Stimulated activated CD8-positive, alpha-beta memory T cell treated with anti-CD3 and anti-CD28 coated beads, Interleukin-4, amount 100 ng/mL, for 1 hour (primary cell): ENCODE data around the gene OGFR.
A peak's percentile ranks its signal among the peaks of the same experiment; 100 is the strongest.

Experiments used
- DNase-seq, 2 donors: peaks; one replicate each; pipeline ENCODE4 v3.0.0-alpha.2; 2020; ENCODE audit warnings: low read depth in 2 of 2, low spot score in 1 of 2

The OGFR gene

DNA sequence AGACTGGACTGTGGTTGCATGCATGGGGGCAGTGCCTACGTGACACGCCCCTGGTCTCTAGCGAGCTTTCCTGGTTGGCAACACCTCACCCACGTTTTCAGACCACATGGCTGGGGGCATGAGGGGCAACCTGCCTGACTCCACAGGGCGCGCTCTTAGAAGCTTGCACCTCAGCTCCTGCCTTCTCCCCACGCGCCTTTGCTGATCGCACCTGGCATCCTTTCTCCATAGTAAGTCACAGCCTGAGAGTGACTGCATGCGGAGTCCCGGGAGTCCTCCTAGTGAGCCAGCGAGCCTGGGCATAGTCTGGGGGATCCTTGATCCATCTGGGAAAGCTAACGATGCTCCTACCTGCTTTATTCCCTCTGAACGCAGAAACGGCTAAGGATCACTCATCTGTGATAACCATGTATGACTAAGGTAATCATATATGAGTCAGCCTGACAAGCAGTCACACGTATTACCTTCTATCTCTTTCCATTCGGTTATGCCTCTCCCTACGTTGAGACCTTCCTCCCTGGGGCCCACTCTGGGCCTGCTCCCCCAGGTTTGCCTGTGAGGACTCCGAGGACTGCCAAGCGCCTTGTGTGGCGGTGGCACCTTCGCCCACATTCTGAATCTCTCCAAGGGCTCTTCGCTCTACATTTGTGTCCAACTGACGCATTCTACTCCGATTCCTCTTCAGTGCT is 52.4 kb downstream of the OGFR start:
- DNase-seq: no peak

DNA sequence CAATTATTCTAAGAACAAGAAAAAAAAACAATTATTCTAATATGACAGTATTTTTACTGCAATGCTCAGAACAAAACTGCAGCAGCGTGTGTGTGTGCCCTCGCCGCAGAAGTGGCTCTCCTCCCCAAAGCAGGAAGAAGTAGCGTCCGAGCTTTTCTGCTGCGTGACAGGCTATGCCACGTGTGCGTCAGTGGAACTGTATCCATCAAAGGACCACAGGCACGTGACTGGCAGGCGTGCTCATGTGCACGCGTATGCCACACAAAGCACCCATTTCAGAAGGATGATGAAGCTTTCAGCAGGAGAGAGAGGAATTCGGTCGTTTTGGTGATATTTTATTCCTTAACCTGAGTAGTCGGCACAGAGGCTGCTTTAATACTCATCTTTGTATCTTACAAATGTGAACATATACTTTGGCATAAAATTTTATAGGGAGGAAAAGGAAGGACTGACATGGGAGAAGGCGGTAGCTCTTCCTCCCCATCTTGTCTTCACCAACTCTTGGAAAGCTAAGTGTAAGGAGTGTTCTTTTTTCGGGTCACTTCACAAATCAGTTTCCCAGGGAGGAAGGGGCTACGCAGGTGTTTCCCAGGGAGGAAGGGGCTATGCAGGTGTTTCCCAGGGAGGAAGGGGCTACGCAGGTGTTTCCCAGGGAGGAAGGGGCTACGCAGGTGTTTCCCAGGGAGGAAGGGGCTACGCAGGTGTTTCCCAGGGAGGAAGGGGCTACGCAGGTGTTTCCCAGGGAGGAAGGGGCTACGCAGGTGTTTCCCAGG is 53.6 kb downstream of the OGFR start:
- no peak for DNase-seq

DNA sequence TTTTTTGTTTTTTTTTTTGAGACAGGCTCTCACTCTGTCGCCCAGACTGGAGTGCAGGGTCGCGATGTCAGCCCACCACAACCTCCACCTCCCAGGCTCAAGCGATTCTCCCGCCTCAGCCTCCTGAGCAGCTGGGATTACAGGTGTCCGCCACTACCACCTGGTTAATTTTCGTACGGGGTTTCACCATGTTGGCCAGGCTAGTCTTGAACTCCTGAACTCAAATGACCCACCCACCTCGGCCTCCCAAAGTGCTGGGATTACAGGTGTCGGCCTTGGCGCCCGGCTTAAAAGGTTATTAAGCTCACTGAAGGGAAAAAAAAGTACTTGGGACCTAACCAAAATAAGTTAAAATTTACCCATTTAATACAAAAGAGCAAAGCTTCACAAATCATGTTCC is 55.1 kb downstream of the OGFR start:
- no peak for DNase-seq

DNA sequence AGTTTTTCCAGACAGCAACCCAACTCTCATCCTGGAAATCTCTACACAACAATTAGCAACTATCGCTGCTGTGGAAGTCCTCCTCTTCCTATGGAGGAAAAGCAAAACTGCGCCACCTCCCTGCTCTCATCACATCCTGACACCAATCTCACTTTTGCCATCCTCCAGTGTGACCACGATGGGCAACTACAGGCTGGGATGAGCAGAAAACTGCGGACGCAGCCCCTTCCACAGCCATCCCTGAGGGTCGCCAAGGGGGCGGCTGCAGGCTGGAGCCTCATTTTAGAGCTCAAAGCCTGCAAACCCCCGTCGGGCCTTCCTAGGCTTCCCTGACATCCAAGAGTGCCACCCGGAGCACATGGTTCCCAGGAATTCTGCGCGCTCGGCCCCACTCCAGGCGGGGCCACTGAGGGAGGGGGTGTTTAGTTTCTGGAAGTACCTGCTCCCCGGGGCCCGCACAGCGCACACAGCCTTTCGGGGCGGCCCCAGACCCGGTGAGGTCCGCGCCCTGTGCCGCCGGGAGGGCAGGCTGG is 55.8 kb downstream of the OGFR start:
- no peak for DNase-seq

DNA sequence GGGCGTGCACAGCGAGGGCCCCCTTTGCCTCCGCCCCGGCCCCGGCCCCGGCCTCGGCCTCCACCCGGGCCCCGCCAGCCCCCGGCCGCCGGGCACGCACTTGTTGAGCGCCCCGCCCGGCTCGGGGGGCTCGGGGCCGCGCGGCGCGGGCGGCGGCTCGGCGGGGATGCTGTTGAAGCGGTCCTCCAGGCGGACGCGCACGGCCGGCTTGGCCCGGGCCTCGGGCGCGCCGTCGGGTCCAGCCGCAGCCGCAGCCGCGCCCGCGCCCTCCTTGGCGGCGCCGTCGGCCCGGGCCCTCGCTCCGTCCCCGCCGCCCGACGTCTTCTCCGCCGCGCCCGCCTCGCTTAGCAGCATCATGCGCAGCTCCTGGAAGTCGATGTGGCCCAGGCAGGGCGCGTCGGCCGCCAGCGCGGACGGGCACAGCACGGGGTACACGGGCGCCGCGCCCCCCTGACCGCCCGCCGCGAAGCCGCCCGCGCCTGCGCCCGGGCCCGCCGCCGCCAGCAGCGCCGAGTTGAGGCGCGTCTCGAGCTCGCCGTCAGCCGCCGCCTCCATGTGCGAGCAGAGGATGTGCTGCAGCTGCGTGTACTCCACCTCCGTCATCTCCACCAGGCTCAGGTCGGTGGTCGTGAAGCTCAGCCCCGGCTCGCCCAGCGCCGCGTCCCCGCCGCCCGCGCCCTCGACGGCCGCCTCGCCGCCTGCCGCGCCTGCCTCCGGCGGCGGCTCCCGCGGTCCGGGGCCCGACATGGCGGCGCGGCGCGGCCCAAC is 56.5 kb downstream of the OGFR start:
- peak in 1 of 2 donors; percentile 4 for DNase-seq

DNA sequence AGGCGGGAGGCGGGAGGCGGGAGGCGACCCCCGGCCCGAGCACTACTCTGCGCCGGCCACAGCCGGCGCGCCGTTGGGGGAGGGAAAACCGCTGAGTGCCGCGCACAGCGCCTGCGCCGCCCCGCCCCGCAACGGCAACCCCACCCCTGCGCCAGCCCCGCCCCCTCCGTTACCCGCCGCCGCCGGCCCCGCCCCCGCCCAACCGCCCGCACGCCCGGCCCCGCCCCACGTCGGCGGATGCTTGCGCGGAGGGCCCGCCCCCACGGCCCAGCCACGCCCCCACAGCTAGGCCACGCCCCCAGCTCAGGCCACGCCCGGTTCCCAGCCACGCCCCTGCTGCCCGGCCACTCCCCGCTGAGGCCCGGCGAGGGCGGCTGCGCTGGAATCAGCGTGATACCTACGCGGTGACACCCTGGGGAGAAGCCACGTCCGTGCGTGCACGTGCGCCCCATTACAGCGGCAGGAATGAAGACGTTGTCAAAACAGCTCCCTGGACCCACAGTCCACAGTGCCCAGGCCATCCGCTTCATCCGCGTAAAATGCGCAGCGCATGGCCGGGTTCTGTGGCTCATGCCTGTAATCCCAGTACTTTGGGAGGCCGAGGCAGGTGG is 57.2 kb downstream of the OGFR start, which contains the start of gene TCFL5:
Gene TCFL5, minus strand, starts transcription at position 97 of the 611 bp plus-strand sequence. CDS start 152 bp downstream, outside the sequence.
- DNase-seq: peak; percentile 92 to 94
